Measurements from ENCODE around the gene GRB7. TPM values are rescaled to one million over a fixed set of nuclear protein-coding genes. Genes with fewer than 3 reads are reported as not detected.
"Not testable (repeated sequence)": the region's sequence is repeated elsewhere in the genome, so short reads cannot be mapped to it uniquely, and the experiment has no call there.

GRB7 gene
- total and polyA plus RNA-seq, 8 donors, result 12.4 to 34.2 (median 28.2) TPM

DNA sequence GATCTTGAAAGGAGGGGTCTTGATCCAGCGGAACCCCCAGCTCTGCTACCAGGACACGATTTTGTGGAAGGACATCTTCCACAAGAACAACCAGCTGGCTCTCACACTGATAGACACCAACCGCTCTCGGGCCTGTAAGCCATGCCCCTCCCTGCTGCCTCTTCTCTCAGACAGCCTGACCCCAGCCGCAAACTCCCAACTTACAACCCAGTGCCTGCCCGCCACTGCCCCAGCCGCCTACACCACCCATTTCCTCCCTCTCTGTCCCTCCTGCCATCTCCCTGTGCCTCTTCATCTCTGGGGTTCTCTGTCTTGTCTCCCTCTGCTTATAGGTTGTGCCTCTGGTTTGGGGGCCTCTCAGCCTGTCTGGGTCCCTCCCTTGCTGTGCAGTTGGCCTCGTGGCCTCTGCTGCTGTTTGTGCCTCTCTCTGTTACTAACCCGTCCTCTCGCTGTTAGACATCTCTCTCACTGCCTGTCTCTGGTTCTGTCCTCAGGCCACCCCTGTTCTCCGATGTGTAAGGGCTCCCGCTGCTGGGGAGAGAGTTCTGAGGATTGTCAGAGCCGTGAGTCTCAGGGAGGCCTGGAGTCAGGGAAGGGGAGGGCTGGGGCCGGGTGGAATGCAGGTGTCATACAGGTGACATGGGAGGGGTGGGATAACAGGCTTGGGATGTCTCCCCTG, 28.3 kb upstream of the GRB7 start:
- no peak overlapping the region for H3K27ac ChIP-seq
- TF ChIP-seq, protein P1, sequence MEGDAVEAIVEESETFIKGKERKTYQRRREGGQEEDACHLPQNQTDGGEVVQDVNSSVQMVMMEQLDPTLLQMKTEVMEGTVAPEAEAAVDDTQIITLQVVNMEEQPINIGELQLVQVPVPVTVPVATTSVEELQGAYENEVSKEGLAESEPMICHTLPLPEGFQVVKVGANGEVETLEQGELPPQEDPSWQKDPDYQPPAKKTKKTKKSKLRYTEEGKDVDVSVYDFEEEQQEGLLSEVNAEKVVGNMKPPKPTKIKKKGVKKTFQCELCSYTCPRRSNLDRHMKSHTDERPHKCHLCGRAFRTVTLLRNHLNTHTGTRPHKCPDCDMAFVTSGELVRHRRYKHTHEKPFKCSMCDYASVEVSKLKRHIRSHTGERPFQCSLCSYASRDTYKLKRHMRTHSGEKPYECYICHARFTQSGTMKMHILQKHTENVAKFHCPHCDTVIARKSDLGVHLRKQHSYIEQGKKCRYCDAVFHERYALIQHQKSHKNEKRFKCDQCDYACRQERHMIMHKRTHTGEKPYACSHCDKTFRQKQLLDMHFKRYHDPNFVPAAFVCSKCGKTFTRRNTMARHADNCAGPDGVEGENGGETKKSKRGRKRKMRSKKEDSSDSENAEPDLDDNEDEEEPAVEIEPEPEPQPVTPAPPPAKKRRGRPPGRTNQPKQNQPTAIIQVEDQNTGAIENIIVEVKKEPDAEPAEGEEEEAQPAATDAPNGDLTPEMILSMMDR (IDR thresholded peaks at IDR 0.05), result no peak
- peaks cover 0 to 55% of the 10 kb centered on the region in 2 donors for H3K36me3 ChIP-seq
- H3K9me3 ChIP-seq, result no peaks in the 10 kb centered on the region
- intact Hi-C loops (cut with DNase I), result no loop called here
- peak in 1 of 4 donors; percentile 59 for DNase-seq
- ATAC-seq, result no peak
- no peak overlapping the region for H3K4me3 ChIP-seq
- peaks cover 7 to 9% of the 10 kb centered on the region in 2 donors for H3K4me1 ChIP-seq
- no peaks in the 10 kb centered on the region for H3K27me3 ChIP-seq

DNA sequence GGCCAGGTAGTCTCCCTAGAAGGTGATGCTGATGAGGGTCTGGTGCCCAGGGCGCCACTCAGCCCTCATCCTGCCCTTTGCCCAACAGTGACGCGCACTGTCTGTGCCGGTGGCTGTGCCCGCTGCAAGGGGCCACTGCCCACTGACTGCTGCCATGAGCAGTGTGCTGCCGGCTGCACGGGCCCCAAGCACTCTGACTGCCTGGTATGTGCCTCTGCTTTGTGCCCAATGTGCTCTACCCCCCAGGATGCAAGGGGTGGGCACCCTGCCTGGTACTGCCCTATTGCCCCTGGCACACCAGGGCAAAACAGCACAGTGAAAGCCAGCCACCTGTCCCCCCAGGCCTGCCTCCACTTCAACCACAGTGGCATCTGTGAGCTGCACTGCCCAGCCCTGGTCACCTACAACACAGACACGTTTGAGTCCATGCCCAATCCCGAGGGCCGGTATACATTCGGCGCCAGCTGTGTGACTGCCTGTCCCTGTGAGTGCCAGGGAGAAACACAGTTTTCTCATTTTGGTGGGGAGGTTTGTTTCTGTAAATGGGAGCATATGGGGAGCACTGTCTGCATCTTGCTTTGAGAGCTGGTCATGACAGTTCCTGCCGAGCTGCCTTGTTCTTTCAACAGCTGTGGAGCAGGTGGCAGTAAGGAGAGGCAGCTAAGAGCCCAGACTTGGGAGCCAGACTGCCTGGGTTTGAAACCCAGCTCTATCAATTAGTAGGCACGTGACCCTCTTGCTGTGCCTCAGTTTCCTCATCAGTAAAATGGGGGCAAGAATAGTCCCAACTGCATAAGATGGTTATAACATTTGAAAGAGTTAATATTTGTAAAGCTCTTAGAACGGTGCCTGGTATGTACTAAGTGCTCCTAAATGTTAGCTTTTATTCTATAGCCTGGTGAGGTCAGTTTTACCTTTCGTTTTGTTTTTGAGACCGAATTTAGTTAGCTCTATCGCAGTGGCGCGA, 27.5 kb upstream of the GRB7 start:
- no peaks in the 10 kb centered on the region for H3K27me3 ChIP-seq
- no peaks in the 10 kb centered on the region for H3K9me3 ChIP-seq
- H3K36me3 ChIP-seq, result peaks cover 0 to 60% of the 10 kb centered on the region in 2 donors
- H3K4me1 ChIP-seq, result peaks cover 2 to 3% of the 10 kb centered on the region in 2 donors
- intact Hi-C loops (cut with DNase I), result no loop called here
- DNase-seq (peak in 1 of 4 donors; percentile 67), ATAC-seq (no peak)
- TF ChIP-seq, protein P1 (IDR thresholded peaks at IDR 0.05), result no peak
- H3K4me3 ChIP-seq, result no peak overlapping the region
- H3K27ac ChIP-seq, result no peak overlapping the region

DNA sequence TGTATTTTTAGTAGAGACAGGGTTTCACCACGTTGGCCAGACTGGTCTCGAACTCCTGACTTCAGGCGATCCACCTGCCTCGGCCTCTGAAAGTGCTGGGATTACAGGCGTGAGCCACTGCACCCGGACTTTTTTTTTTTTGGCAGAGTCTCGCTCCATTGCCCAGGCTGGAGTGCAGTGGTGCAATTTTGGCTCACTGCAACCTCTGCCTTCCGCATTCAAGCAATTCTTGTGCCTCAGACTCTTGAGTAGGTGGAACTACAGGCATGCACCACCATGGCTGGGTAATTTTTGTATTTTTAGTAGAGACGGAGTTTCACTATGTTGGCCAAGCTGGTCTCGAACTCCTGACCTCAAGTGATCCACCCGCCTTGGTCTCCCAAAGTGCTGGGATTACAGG, 26.7 kb upstream of the GRB7 start:
- peaks cover 0 to 67% of the 10 kb centered on the region in 2 donors for H3K36me3 ChIP-seq
- intact Hi-C loops (cut with DNase I); H3K4me1 ChIP-seq; H3K27me3 ChIP-seq; H3K27ac ChIP-seq; H3K4me3 ChIP-seq; H3K9me3 ChIP-seq; ATAC-seq: not testable (repeated sequence)
- DNase-seq, result peak in 1 of 4 donors; percentile 8

DNA sequence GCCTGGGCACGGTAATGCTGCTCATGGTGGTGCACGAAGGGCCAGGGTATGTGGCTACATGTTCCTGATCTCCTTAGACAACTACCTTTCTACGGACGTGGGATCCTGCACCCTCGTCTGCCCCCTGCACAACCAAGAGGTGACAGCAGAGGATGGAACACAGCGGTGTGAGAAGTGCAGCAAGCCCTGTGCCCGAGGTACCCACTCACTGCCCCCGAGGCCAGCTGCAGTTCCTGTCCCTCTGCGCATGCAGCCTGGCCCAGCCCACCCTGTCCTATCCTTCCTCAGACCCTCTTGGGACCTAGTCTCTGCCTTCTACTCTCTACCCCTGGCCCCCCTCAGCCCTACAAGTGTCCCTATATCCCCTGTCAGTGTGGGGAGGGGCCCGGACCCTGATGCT, 25.9 kb upstream of the GRB7 start:
- no peak overlapping the region for H3K4me3 ChIP-seq
- H3K4me1 ChIP-seq, result no peaks in the 10 kb centered on the region
- ATAC-seq, result no peak
- intact Hi-C loops (cut with DNase I), result no loop called here
- DNase-seq, result peak in 1 of 4 donors; percentile 51
- peaks cover 0 to 72% of the 10 kb centered on the region in 2 donors for H3K36me3 ChIP-seq
- TF ChIP-seq, protein P1 (IDR thresholded peaks at IDR 0.05), result no peak
- H3K27me3 ChIP-seq, result no peaks in the 10 kb centered on the region
- H3K27ac ChIP-seq, result no peak overlapping the region
- no peaks in the 10 kb centered on the region for H3K9me3 ChIP-seq

DNA sequence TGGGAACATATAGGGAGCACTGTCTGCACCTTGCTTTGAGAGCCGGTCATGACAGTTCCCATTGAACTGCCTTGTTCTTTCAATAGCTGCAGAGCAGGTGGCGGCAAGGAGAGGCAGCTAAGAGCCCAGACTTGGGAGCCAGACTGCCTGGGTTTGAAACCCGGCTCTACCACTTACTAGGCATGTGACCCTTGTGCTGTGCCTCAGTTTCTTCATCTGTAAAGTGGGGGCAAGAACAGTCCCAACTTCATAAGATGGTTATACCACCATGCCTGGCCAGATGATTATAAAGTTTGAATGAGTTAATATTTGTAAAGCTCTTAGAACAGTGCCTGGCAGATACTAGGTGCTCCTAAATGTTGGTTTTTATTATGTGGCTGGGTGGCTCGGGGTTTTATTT, 23.5 kb upstream of the GRB7 start:
- no peaks in the 10 kb centered on the region for H3K9me3 ChIP-seq
- ATAC-seq, result no peak
- TF ChIP-seq, protein P1 (IDR thresholded peaks at IDR 0.05), result no peak
- no peak overlapping the region for H3K27ac ChIP-seq
- no peak overlapping the region for H3K4me3 ChIP-seq
- no peaks in the 10 kb centered on the region for H3K27me3 ChIP-seq
- H3K36me3 ChIP-seq, result peaks cover 0 to 69% of the 10 kb centered on the region in 2 donors
- no peaks in the 10 kb centered on the region for H3K4me1 ChIP-seq
- intact Hi-C loops (cut with DNase I), result no loop called here
- DNase-seq, result peak in 1 of 4 donors; percentile 5
